Forelimb muscle (tissue), 1 donor: Measurements from ENCODE around the gene GDF11. TPM values are rescaled to one million over a fixed set of nuclear protein-coding genes. Genes with fewer than 3 reads are reported as not detected.
"Not testable (repeated sequence)": the region's sequence is repeated elsewhere in the genome, so short reads cannot be mapped to it uniquely, and the experiment has no call there.

ENCODE experiments used
- DNase-seq: peaks from one replicate; pipeline ENCODE4 v3.0.0-alpha.2; 2013; ENCODE audit warnings: low read depth
- polyA plus RNA-seq: library from polyadenylated mRNA; unstranded; fragments of 120-200 nt; gene quantifications from one replicate; pipeline ENCODE4 v1.2.1, GENCODE V29; 2013; ENCODE audit not compliant: insufficient read length

Gene GDF11
- polyA plus RNA-seq, 1 donor, result 17.2 TPM

- DNase-seq, result no peak
Observed at GRCh38 chr12:55741931-55742680, 816 bp upstream of the GDF11 start.

GRCh38 chr12:55743406-55744339 is 751 bp downstream of the GDF11 start:
- DNase-seq, result no peak

DNA sequence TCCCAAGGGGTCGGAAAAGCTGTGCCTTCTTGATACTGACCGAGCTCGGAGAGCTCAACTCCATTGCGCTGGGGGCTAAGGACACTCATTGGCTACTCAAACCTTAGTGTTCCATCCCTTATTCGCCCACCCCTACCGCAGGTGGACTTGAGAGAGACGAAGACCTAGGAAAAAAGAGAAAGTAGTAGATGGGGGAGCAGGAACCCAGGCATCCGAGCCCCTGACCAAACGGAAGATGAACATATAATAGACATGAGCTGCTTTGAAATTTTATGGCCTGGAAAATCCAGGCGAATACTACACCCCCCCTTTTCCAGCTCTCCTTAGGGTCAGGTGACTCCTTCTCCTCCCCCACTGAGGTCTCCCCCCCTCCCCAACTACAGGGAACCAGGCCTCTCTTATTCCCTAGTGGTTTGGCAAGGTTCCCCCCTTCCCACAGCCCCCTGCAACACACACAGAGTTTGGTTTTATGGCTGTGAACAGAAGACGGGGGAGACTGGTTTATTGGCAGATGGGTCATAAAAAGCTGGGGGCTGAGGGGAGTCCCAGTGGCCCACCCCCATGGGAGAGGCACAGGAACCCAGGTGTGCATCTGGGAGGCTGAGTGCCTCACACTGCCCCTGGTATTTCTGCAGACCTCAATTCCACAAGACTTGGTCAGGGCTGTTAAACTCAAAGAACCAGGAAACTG is 1.6 kb downstream of the GDF11 start:
- DNase-seq, result no peak

GRCh38 chr12:55745361-55746173 is 2.6 kb downstream of the GDF11 start:
- DNase-seq, result no peak

DNA sequence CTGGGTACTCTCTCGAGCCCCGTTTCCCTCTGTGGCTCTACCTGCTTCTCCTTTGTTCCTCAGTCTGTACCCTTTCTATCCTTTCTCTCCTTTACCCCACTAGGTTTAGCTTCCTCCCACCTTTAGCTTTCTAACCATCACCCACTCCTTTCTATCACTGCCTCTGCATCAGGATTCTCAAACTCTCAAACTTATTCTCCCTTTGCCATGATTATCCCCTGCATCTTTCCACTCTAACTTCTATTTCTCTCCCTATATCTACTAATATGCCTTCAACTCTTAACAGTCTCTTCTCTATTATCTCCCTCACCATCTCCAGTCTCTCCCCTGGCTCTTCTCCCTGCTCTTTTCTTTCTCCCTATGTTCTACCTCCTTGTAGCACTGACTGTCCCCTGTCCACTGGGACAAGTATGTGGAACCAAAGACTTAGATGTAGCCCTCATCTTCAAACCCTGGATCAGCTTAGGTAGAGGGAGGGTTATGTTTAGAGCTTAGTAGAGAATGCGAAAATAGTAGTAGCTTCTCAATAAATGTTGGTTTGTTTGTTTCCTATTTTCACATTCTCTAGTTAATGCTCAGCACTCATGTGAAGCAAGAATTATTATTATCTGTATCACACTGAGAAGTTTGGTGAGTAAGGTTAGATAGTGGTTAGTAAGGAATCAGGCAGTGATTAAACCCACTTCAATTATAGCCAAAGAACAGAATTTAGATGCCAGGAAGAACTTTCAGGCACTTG is 3.4 kb downstream of the GDF11 start:
- no peak for DNase-seq

GRCh38 chr12:55746913-55747231 is 4.0 kb downstream of the GDF11 start:
- no peak for DNase-seq

DNA sequence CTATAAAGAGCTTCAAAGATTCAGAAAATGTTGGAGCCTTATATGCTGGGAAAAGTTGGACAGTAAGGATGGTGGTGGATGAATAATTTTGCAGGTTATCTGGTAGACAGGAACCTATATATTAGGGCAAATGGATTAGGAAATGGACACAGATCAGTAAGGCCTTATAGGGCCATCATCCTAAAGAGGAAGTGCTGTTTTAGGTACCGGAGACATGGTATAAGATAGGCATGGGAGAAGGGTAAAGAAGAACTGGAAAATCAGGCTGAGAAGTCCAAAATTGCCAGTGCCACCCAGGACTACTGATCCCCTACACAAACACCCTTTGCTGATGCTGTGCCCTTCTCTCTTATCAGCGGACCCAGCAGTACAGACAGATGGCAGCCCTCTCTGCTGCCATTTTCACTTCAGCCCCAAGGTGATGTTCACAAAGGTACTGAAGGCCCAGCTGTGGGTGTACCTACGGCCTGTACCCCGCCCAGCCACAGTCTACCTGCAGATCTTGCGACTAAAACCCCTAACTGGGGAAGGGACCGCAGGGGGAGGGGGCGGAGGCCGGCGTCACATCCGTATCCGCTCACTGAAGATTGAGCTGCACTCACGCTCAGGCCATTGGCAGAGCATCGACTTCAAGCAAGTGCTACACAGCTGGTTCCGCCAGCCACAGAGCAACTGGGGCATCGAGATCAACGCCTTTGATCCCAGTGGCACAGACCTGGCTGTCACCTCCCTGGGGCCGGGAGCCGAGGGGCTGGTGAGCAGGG is 5.5 kb downstream of the GDF11 start:
- no peak for DNase-seq

DNA sequence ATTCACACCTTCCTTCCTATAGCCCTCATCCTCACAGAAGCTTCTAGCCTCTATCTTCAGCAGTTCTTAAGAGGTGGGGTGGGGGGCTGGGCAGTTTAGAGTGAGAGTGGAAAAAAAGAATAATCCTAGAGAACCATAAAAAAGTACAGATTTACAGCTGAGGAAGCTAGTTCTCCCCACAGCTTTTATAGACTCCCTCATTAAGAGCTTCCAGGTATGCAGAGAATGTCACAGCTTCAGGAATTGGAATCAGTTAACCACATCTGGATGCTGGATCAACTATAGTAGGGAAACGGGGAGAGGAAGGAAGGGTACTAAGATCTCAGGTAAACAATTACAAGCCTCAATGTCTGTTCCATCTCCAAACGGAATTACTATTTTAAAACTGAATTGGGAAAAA is 12.3 kb downstream of the GDF11 start:
- no peak for DNase-seq

DNA sequence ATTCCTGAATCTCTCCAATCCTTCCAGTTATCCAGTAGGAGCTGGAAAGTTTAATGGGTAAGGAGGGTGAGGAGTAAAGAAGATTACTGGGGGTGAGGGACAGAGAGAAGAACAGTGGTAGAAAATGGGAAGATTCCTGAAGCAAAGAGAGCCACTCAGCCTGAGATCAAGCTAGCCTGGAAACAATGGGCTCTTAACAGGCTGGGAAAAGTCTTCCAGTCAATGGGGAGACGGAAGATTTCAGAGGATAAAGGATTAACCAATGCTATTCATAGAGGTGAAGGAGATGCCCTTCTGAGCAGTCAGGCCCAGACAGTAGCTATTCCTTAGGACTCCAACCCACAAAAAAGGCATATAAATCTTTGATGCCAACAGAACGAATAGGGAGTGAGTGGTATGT is 14.8 kb downstream of the GDF11 start:
- DNase-seq, result no peak

- not testable (repeated sequence) for DNase-seq
Observed at GRCh38 chr12:55758575-55758974, 15.7 kb downstream of the GDF11 start.

DNA sequence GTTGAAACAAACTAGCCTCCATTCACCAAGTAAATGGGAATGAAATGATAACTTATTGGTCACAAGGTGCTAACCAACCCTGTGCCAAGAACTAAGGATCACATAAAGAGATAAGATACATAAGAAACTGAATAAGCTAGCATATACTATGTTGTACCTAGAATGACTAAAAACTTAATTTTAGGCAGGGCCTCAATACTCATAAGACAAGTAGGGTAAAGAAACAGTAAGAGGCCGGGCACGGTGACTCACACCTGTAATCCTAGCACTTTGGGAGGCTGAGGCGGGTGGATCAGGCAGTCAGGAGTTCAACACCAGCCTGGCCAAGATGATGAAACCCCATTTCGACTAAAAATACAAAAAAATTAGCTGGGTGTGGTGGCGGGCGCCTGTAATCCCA is 17.7 kb downstream of the GDF11 start:
- no peak for DNase-seq

GRCh38 chr12:55762646-55763045 is 19.7 kb downstream of the GDF11 start:
- DNase-seq, result no peak

- no peak for DNase-seq
Observed at GRCh38 chr12:55765736-55766290, 22.9 kb downstream of the GDF11 start.

DNA sequence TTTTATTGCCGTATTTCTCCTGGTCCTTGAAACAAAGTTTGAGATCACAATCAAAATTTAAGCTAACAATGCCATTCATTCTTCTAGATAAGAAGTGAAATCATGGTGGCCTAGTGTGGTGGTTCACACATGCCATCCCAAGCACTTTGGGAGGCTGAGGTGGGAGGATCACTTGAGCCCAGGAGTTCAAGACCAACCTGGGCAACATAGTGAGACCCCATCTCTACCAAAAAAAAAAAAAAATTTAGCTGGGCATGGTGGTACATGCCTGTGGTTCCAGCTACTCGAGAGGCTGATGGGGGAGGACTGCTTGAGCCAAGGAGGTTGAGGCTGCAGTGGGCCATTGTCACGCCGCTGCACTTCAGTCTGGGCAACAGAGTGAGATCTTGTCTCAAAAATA is 24.2 kb downstream of the GDF11 start:
- no peak for DNase-seq

GRCh38 chr12:55771736-55772135 is 28.8 kb downstream of the GDF11 start:
- DNase-seq, result no peak

- DNase-seq, result no peak
Observed at GRCh38 chr12:55777856-55778255, 34.9 kb downstream of the GDF11 start.

- DNase-seq, result no peak
Observed at GRCh38 chr12:55780685-55781084, 37.8 kb downstream of the GDF11 start.

DNA sequence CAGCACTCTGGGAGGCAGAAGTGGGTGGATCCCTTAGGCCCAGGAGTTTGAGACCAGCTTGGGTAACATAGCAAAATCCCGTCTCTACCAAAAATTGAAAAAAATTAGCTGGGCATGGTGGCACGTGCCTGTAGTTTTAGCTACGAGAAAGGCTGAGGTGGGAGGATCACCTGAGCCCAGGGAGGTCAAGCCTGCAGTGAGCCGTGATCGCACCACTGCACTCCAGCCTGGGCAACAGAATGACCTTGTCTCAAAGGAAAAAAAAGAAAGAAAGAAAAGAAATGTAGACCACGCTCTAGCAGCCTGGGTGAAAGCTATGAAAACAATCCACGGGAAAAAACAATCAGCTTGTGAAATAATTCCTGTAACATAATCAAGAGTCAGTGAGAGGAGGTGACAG is 45.6 kb downstream of the GDF11 start:
- DNase-seq, result no peak

- DNase-seq, result no peak
Observed at GRCh38 chr12:55789171-55789570, 46.2 kb downstream of the GDF11 start.

GRCh38 chr12:55789893-55790292 is 47.0 kb downstream of the GDF11 start:
- DNase-seq, result no peak
